Activated CD8-positive, alpha-beta memory T cell treated with anti-CD3 and anti-CD28 coated beads, Interleukin-2, amount 50 U/mL, for 24 hours (primary cell): ENCODE data around the gene GADD45A.
"Not testable (repeated sequence)": the region's sequence is repeated elsewhere in the genome, so short reads cannot be mapped to it uniquely, and the experiment has no call there.

Experiments
- DNase-seq: peaks from one replicate; pipeline ENCODE4 v3.0.0-alpha.2; 2020; ENCODE audit errors: extremely low read depth

Gene GADD45A

GRCh38 chr1:67685067-67685557, at the start of gene GADD45A:
Gene GADD45A (plus strand): TSS chr1:67685201. CDS start chr1:67685495, 294 bp downstream.
- DNase-seq = peak; percentile 94

GRCh38 chr1:67636146-67636545, 48.9 kb upstream of the GADD45A start:
- DNase-seq = no peak

- no peak for DNase-seq
These were observed 45.6 kb upstream of the GADD45A start for GRCh38 chr1:67639361-67639760.

- DNase-seq = no peak
These were observed 42.4 kb upstream of the GADD45A start for GRCh38 chr1:67642629-67643028.

- no peak for DNase-seq
These were observed 40.4 kb upstream of the GADD45A start for GRCh38 chr1:67644566-67644965.

- DNase-seq = no peak
These were observed 39.4 kb upstream of the GADD45A start for GRCh38 chr1:67645495-67646144.

GRCh38 chr1:67646145-67647035, 38.6 kb upstream of the GADD45A start:
- no peak for DNase-seq

GRCh38 chr1:67647036-67647798, 37.8 kb upstream of the GADD45A start:
- DNase-seq = no peak

GRCh38 chr1:67647814-67648358, 37.1 kb upstream of the GADD45A start:
- no peak for DNase-seq

- no peak for DNase-seq
These were observed 36.2 kb upstream of the GADD45A start for GRCh38 chr1:67648582-67649326.

GRCh38 chr1:67650061-67650460, 34.9 kb upstream of the GADD45A start:
- no peak for DNase-seq

GRCh38 chr1:67651031-67651430, 34.0 kb upstream of the GADD45A start:
- DNase-seq = no peak

- DNase-seq = no peak
These were observed 32.2 kb upstream of the GADD45A start for GRCh38 chr1:67652800-67653199.

GRCh38 chr1:67653304-67653703, 31.7 kb upstream of the GADD45A start:
- no peak for DNase-seq

- no peak for DNase-seq
These were observed 29.4 kb upstream of the GADD45A start for GRCh38 chr1:67655581-67655980.

GRCh38 chr1:67657152-67657551, 27.8 kb upstream of the GADD45A start:
- not testable (repeated sequence) for DNase-seq

GRCh38 chr1:67659229-67659628, 25.8 kb upstream of the GADD45A start:
- no peak for DNase-seq

GRCh38 chr1:67662884-67663283, 22.1 kb upstream of the GADD45A start:
- no peak for DNase-seq

GRCh38 chr1:67664048-67664447, 21.0 kb upstream of the GADD45A start:
- DNase-seq = no peak

- not testable (repeated sequence) for DNase-seq
These were observed 19.7 kb upstream of the GADD45A start for GRCh38 chr1:67665307-67665706.

- no peak for DNase-seq
These were observed 18.4 kb upstream of the GADD45A start for GRCh38 chr1:67666636-67667035.
